ENCODE results near the gene CD36. TPM values are rescaled to one million over a fixed set of nuclear protein-coding genes. Genes with fewer than 3 reads are reported as not detected.

The CD36 gene
- total RNA-seq, 1 donor from 2014 or later = 1.7 TPM

DNA sequence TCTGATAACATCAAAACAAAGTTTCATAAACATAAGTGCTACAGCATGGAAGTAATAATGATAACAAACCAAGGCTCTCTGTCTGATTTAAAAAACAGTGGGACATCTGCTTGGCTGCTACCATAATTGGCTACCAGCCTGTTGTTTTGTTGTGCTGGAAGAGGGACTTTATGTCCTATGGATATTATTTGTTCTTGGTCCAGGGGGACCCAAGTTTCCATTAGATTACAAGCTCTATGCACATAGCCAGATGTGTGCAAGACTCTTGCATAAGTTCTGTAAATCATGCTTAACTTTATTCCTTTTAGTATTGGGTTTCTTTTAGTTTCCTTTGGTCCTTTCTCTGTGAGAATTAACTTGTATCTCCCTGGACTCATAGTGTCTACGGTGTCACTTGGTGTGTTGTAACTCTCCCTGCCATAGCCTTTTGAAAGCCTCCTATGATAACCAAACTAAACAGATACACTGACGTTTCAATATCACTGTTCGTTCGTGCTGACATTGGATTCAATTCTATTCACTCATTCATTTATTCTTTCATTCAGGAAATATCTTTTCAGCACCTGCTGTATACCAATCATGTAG, 41.4 kb upstream of the CD36 start:
- H3K4me1 Mint-ChIP-seq (ENCODE audit: low read depth, unreplicated experiment) = no peaks in the 10 kb centered on the region
- no peak overlapping the region for H3K4me3 Mint-ChIP-seq (ENCODE audit: unreplicated experiment)
- H3K36me3 Mint-ChIP-seq (ENCODE audit: unreplicated experiment) = no peaks in the 10 kb centered on the region
- DNase-seq = no peak
- TF ChIP-seq CTCF (IDR thresholded peaks at IDR 0.05; ENCODE audit: partially characterized antibody, unreplicated experiment) = no peak
- no peaks in the 10 kb centered on the region for H3K27me3 Mint-ChIP-seq (ENCODE audit: unreplicated experiment)
- no peak overlapping the region for H3K27ac Mint-ChIP-seq (ENCODE audit: unreplicated experiment)
- H3K9me3 Mint-ChIP-seq (ENCODE audit: unreplicated experiment) = no peaks in the 10 kb centered on the region

GRCh38 chr7:80597875-80598274, 40.6 kb upstream of the CD36 start:
- no peaks in the 10 kb centered on the region for H3K36me3 Mint-ChIP-seq (ENCODE audit: unreplicated experiment)

DNA sequence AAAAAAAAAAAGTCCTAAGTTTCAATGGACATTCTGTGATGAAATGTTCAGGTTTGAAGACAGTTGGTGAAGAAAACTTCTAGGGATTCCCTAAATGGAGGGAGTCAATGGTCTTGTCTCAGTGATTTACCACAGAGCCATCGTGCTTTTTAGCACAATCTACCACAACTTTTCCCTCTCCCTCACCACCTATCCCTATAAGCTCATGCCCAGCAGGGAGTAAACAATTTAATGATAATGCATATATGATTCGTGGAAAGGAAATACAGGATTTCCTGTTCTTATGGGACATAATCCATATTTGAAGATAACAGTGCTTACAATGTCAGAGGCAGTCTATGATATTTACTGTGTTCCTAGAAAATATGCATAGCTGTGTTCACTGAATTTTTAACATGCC, 38.4 kb upstream of the CD36 start:
- Mint-ChIP-seq H3K27me3 (ENCODE audit: unreplicated experiment) (no peaks in the 10 kb centered on the region), H3K4me3 (ENCODE audit: unreplicated experiment) (no peak overlapping the region), H3K27ac (ENCODE audit: unreplicated experiment) (no peak overlapping the region), H3K36me3 (ENCODE audit: unreplicated experiment) (no peaks in the 10 kb centered on the region), H3K9me3 (ENCODE audit: unreplicated experiment) (no peaks in the 10 kb centered on the region), H3K4me1 (ENCODE audit: low read depth, unreplicated experiment) (no peaks in the 10 kb centered on the region)
- no peak for TF ChIP-seq CTCF (IDR thresholded peaks at IDR 0.05; ENCODE audit: partially characterized antibody, unreplicated experiment)
- DNase-seq = no peak

More at GRCh38 chr7:80597875-80598274, 40.6 kb upstream of the CD36 start:
- no peak for DNase-seq
- Mint-ChIP-seq H3K27ac (ENCODE audit: unreplicated experiment) (no peak overlapping the region), H3K27me3 (ENCODE audit: unreplicated experiment) (no peaks in the 10 kb centered on the region), H3K4me1 (ENCODE audit: low read depth, unreplicated experiment) (no peaks in the 10 kb centered on the region), H3K9me3 (ENCODE audit: unreplicated experiment) (no peaks in the 10 kb centered on the region), H3K4me3 (ENCODE audit: unreplicated experiment) (no peak overlapping the region)
- TF ChIP-seq CTCF (IDR thresholded peaks at IDR 0.05; ENCODE audit: partially characterized antibody, unreplicated experiment) = no peak

GRCh38 chr7:80601999-80602398, 36.4 kb upstream of the CD36 start:
- no peaks in the 10 kb centered on the region for H3K9me3 Mint-ChIP-seq (ENCODE audit: unreplicated experiment)
- H3K27me3 Mint-ChIP-seq (ENCODE audit: unreplicated experiment) = no peaks in the 10 kb centered on the region
- no peak for DNase-seq
- no peaks in the 10 kb centered on the region for H3K36me3 Mint-ChIP-seq (ENCODE audit: unreplicated experiment)
- no peak overlapping the region for H3K27ac Mint-ChIP-seq (ENCODE audit: unreplicated experiment)
- TF ChIP-seq CTCF (IDR thresholded peaks at IDR 0.05; ENCODE audit: partially characterized antibody, unreplicated experiment) = no peak
- H3K4me1 Mint-ChIP-seq (ENCODE audit: low read depth, unreplicated experiment) = no peaks in the 10 kb centered on the region
- H3K4me3 Mint-ChIP-seq (ENCODE audit: unreplicated experiment) = no peak overlapping the region

GRCh38 chr7:80603940-80604339, 34.5 kb upstream of the CD36 start:
- Mint-ChIP-seq H3K4me1 (ENCODE audit: low read depth, unreplicated experiment) (no peaks in the 10 kb centered on the region), H3K9me3 (ENCODE audit: unreplicated experiment) (no peaks in the 10 kb centered on the region), H3K27me3 (ENCODE audit: unreplicated experiment) (peaks cover 3% of the 10 kb centered on the region), H3K27ac (ENCODE audit: unreplicated experiment) (no peak overlapping the region), H3K36me3 (ENCODE audit: unreplicated experiment) (no peaks in the 10 kb centered on the region), H3K4me3 (ENCODE audit: unreplicated experiment) (no peak overlapping the region)
- no peak for TF ChIP-seq CTCF (IDR thresholded peaks at IDR 0.05; ENCODE audit: partially characterized antibody, unreplicated experiment)
- no peak for DNase-seq

Data from glutamatergic neuron (in vitro differentiated cells).